HL-60 (cell line): ENCODE data around the gene C12orf75.
"Not testable (repeated sequence)": the region's sequence is repeated elsewhere in the genome, so short reads cannot be mapped to it uniquely, and the experiment has no call there.

ENCODE experiments used
- DNase-seq, 2 experiments: peaks; one replicate each; pipeline ENCODE4 v3.0.0-alpha.2; 2010 to 2020; ENCODE audit warnings: low read depth in 1 of 2, low spot score in 1 of 2
- H3K27ac ChIP-seq: fragments of 250-450 bp; sonication (Bioruptor Pico); replicated peaks from 2 replicates; pipeline ENCODE4 v1.5.1; 2020; ENCODE audit warnings: mild to moderate bottlenecking, moderate library complexity
- H3K27me3 ChIP-seq: fragments of 250-450 bp; sonication (Bioruptor Pico); 2 replicates; pipeline ENCODE4 v1.5.1; 2021; ENCODE audit warnings: mild to moderate bottlenecking, moderate library complexity; ENCODE audit not compliant: insufficient read depth, poor library complexity, severe bottlenecking
- H3K4me3 ChIP-seq: replicated peaks from 2 replicates; pipeline ENCODE4 v1.5.1; 2011; ENCODE audit warnings: mild to moderate bottlenecking, control low read depth, low read length; ENCODE audit not compliant: insufficient read depth
- GABPA ChIP-seq: IDR thresholded peaks from 2 replicates; pipeline ENCODE4 v1.6.1; 2012; ENCODE audit warnings: low read depth
- POLR2AphosphoS5 ChIP-seq: IDR thresholded peaks from 2 replicates; pipeline ENCODE4 v1.6.1; 2012; ENCODE audit warnings: low read depth
- SPI1 ChIP-seq: IDR thresholded peaks from 2 replicates; pipeline ENCODE4 v1.6.1; 2012; ENCODE audit warnings: low read depth, mild to moderate bottlenecking, borderline replicate concordance
- TF ChIP-seq, protein P1 (sequence below): IDR thresholded peaks from one replicate; pipeline ENCODE4 v1.5.1; 2011; ENCODE audit warnings: low read length, control low read depth, inconsistent platforms; ENCODE audit not compliant: insufficient read depth
- TF ChIP-seq, protein P2 (sequence below): IDR thresholded peaks from 2 replicates; pipeline ENCODE4 v1.6.1; 2012; ENCODE audit warnings: low read depth; ENCODE audit not compliant: insufficient replicate concordance

C12orf75 gene

DNA sequence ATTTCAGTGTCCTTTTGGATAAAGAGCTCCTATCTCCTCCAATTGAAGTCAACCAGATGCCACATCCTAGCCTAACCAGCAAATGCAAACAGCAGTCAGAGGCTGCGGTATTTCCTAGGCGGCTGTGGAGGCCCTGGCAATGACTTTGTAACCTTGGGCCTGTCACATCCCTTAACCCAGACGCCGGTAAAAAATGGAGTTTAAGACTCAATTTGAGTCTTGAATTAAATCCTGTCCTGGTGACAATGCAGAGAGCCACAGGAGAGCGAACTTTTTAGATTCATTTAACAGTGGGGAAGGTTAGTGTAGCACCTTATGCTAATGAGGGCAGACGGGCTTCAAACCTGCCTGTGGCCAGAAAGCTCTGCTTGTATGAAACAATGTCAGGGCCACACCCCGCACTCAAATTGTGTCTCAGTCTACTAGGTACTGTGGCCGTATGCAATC, 1.3 kb downstream of the C12orf75 start:
- Histone ChIP-seq H3K27ac (no peak overlapping the region), H3K4me3 (no peak overlapping the region), H3K27me3 (peaks cover 37% of the 10 kb centered on the region)
- TF ChIP-seq, protein P1, sequence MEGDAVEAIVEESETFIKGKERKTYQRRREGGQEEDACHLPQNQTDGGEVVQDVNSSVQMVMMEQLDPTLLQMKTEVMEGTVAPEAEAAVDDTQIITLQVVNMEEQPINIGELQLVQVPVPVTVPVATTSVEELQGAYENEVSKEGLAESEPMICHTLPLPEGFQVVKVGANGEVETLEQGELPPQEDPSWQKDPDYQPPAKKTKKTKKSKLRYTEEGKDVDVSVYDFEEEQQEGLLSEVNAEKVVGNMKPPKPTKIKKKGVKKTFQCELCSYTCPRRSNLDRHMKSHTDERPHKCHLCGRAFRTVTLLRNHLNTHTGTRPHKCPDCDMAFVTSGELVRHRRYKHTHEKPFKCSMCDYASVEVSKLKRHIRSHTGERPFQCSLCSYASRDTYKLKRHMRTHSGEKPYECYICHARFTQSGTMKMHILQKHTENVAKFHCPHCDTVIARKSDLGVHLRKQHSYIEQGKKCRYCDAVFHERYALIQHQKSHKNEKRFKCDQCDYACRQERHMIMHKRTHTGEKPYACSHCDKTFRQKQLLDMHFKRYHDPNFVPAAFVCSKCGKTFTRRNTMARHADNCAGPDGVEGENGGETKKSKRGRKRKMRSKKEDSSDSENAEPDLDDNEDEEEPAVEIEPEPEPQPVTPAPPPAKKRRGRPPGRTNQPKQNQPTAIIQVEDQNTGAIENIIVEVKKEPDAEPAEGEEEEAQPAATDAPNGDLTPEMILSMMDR = no peak
- no peak for TF ChIP-seq SPI1
- TF ChIP-seq GABPA = no peak
- TF ChIP-seq POLR2AphosphoS5 = no peak
- TF ChIP-seq, protein P2, sequence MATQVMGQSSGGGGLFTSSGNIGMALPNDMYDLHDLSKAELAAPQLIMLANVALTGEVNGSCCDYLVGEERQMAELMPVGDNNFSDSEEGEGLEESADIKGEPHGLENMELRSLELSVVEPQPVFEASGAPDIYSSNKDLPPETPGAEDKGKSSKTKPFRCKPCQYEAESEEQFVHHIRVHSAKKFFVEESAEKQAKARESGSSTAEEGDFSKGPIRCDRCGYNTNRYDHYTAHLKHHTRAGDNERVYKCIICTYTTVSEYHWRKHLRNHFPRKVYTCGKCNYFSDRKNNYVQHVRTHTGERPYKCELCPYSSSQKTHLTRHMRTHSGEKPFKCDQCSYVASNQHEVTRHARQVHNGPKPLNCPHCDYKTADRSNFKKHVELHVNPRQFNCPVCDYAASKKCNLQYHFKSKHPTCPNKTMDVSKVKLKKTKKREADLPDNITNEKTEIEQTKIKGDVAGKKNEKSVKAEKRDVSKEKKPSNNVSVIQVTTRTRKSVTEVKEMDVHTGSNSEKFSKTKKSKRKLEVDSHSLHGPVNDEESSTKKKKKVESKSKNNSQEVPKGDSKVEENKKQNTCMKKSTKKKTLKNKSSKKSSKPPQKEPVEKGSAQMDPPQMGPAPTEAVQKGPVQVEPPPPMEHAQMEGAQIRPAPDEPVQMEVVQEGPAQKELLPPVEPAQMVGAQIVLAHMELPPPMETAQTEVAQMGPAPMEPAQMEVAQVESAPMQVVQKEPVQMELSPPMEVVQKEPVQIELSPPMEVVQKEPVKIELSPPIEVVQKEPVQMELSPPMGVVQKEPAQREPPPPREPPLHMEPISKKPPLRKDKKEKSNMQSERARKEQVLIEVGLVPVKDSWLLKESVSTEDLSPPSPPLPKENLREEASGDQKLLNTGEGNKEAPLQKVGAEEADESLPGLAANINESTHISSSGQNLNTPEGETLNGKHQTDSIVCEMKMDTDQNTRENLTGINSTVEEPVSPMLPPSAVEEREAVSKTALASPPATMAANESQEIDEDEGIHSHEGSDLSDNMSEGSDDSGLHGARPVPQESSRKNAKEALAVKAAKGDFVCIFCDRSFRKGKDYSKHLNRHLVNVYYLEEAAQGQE = no peak
- no peak for DNase-seq

DNA sequence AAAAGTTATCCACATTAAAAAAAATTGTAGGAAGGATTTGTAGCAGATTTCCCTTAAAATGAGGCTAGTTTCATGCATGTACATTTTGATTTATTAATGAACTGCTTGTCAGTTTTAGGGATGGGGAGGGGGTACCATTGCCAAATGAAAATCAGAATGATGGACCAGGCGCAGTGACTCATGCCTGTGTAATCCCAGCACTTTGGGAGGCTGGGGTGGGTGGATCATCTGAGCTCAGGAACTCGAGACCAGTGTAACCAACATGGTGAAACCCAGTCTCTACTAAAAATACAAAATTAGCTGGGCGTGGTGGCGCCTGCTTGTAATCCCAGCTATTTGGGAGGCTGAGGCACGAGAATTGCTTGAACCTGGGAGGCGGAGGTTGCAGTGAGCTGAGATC, 1.8 kb downstream of the C12orf75 start:
- H3K4me3 ChIP-seq, H3K27ac ChIP-seq, DNase-seq: not testable (repeated sequence)
- H3K27me3 ChIP-seq = peaks cover 37% of the 10 kb centered on the region

DNA sequence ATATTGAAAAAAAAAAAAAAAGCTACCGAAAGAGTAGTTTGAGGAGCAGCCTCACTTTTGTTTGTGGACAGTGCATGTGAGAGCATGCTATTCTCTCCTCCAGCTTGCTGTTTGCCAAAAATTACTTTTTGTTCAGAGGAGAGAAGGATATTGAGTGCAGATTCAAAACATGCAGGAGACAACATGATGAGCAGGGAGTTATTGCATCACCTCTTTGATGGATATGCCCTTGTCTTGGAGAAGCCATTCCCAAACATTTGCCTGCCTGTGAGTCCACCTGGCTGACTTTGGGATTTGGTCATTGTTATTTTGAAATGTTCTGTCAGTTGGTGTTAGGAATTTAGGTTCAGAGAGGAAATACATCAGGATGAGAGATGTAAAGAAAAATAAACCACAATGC, 2.4 kb downstream of the C12orf75 start:
- Histone ChIP-seq H3K27me3 (peaks cover 37% of the 10 kb centered on the region), H3K27ac (no peak overlapping the region), H3K4me3 (no peak overlapping the region)
- DNase-seq = no peak
- TF ChIP-seq, protein P1 = no peak
- TF ChIP-seq, protein P2 = no peak
- no peak for TF ChIP-seq GABPA

DNA sequence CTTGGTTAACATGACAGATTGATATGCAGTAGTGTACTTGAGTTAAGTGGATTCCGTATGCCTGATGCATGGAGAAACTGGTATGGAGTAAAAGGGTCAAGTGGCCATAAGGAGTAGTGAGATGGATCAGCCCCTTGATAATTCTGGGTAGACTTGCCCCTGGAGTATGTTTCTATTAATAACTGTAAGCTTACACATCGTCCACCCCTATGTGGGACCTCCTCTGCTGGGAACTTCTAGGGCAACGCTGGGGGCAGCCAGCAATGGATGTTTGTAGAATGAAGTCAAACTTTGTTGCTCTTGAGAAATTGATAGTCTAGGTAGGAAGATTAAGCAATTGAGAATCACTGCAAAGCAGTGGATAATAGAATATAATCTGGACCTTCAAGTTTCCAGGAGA, 3.5 kb downstream of the C12orf75 start:
- TF ChIP-seq, protein P1 = no peak
- no peak for TF ChIP-seq SPI1
- TF ChIP-seq, protein P2 = no peak
- TF ChIP-seq POLR2AphosphoS5 = no peak
- no peak for TF ChIP-seq GABPA
- H3K4me3 ChIP-seq = no peak overlapping the region
- H3K27ac ChIP-seq = no peak overlapping the region

More for the DNA sequence above, 3.5 kb downstream of the C12orf75 start:
- H3K27me3 ChIP-seq = peaks cover 32% of the 10 kb centered on the region
- no peak for DNase-seq
